ENCODE data around the gene PCSK4. TPM values are rescaled to one million over a fixed set of nuclear protein-coding genes. Genes with fewer than 3 reads are reported as not detected.
A peak's percentile ranks its signal among the peaks of the same experiment; 100 is the strongest.

PCSK4 gene
- total and polyA plus RNA-seq, 2 of the 13 experiments (the other 11 are each of a cell fraction or from before 2014, with no cell fraction given), result 2.0 to 2.7 TPM

DNA sequence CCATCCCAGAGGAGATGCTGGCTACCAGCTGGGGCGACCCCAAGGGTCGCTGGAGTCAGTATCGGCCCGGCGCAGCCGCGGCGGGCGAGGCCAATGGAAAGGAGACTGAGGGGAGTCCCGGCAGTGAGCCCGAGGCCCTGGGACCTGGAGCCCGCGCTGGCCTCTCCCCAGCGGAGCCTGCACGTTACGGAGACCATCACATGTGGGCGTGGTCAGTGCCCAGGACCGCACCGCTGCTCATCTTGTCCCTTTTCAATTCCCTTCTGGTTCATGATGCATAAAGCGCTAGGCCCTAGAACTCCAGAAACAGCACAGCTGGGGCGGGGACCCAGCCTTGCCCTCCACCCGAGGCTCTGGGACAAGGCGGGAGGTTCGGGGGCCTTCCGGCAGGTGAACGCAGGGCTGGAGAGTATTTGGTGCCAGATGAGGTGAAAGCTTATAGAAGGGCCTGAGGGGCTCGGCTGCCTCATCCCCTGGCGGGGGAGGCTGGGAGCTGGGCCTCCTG is 19.1 kb downstream of the PCSK4 start (continued):
- TF ChIP-seq, protein P1, sequence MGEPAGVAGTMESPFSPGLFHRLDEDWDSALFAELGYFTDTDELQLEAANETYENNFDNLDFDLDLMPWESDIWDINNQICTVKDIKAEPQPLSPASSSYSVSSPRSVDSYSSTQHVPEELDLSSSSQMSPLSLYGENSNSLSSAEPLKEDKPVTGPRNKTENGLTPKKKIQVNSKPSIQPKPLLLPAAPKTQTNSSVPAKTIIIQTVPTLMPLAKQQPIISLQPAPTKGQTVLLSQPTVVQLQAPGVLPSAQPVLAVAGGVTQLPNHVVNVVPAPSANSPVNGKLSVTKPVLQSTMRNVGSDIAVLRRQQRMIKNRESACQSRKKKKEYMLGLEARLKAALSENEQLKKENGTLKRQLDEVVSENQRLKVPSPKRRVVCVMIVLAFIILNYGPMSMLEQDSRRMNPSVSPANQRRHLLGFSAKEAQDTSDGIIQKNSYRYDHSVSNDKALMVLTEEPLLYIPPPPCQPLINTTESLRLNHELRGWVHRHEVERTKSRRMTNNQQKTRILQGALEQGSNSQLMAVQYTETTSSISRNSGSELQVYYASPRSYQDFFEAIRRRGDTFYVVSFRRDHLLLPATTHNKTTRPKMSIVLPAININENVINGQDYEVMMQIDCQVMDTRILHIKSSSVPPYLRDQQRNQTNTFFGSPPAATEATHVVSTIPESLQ (CRISPR knock-in tag; conservative IDR thresholded peaks at IDR 0.05), result no peak
- no peak for TF ChIP-seq ZFP36 (IDR thresholded peaks at IDR 0.05; ENCODE audit: borderline replicate concordance, low read depth, low read length, partially characterized antibody)
- 0 out of 4 replicates have a peak, but pooled peaks of 1 of the 2 experiments have one; percentile 13 for TF ChIP-seq POLR2A (IDR thresholded peaks at IDR 0.05; ENCODE audit: insufficient read depth in 1 of 2, low read depth in 2 of 2, low read length in 2 of 2)
- TF ChIP-seq, protein P2, sequence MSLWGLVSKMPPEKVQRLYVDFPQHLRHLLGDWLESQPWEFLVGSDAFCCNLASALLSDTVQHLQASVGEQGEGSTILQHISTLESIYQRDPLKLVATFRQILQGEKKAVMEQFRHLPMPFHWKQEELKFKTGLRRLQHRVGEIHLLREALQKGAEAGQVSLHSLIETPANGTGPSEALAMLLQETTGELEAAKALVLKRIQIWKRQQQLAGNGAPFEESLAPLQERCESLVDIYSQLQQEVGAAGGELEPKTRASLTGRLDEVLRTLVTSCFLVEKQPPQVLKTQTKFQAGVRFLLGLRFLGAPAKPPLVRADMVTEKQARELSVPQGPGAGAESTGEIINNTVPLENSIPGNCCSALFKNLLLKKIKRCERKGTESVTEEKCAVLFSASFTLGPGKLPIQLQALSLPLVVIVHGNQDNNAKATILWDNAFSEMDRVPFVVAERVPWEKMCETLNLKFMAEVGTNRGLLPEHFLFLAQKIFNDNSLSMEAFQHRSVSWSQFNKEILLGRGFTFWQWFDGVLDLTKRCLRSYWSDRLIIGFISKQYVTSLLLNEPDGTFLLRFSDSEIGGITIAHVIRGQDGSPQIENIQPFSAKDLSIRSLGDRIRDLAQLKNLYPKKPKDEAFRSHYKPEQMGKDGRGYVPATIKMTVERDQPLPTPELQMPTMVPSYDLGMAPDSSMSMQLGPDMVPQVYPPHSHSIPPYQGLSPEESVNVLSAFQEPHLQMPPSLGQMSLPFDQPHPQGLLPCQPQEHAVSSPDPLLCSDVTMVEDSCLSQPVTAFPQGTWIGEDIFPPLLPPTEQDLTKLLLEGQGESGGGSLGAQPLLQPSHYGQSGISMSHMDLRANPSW (CRISPR knock-in tag; IDR thresholded peaks at IDR 0.05; ENCODE audit: borderline replicate concordance), result no peak
- TF ChIP-seq JUN (CRISPR knock-in tag; IDR thresholded peaks at IDR 0.05), result no peak
- TF ChIP-seq, protein P3, sequence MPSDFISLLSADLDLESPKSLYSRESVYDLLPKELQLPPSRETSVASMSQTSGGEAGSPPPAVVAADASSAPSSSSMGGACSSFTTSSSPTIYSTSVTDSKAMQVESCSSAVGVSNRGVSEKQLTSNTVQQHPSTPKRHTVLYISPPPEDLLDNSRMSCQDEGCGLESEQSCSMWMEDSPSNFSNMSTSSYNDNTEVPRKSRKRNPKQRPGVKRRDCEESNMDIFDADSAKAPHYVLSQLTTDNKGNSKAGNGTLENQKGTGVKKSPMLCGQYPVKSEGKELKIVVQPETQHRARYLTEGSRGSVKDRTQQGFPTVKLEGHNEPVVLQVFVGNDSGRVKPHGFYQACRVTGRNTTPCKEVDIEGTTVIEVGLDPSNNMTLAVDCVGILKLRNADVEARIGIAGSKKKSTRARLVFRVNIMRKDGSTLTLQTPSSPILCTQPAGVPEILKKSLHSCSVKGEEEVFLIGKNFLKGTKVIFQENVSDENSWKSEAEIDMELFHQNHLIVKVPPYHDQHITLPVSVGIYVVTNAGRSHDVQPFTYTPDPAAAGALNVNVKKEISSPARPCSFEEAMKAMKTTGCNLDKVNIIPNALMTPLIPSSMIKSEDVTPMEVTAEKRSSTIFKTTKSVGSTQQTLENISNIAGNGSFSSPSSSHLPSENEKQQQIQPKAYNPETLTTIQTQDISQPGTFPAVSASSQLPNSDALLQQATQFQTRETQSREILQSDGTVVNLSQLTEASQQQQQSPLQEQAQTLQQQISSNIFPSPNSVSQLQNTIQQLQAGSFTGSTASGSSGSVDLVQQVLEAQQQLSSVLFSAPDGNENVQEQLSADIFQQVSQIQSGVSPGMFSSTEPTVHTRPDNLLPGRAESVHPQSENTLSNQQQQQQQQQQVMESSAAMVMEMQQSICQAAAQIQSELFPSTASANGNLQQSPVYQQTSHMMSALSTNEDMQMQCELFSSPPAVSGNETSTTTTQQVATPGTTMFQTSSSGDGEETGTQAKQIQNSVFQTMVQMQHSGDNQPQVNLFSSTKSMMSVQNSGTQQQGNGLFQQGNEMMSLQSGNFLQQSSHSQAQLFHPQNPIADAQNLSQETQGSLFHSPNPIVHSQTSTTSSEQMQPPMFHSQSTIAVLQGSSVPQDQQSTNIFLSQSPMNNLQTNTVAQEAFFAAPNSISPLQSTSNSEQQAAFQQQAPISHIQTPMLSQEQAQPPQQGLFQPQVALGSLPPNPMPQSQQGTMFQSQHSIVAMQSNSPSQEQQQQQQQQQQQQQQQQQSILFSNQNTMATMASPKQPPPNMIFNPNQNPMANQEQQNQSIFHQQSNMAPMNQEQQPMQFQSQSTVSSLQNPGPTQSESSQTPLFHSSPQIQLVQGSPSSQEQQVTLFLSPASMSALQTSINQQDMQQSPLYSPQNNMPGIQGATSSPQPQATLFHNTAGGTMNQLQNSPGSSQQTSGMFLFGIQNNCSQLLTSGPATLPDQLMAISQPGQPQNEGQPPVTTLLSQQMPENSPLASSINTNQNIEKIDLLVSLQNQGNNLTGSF (CRISPR knock-in tag; IDR thresholded peaks at IDR 0.05), result no peak
- TF ChIP-seq LCORL (IDR thresholded peaks at IDR 0.05), result no peak
- TF ChIP-seq LCORL (CRISPR knock-in tag; IDR thresholded peaks at IDR 0.05), result no peak
- no peak for TF ChIP-seq KLF11 (CRISPR knock-in tag; IDR thresholded peaks at IDR 0.05)
- TF ChIP-seq ZC3H4 (CRISPR knock-in tag; IDR thresholded peaks at IDR 0.05; ENCODE audit: borderline replicate concordance), result no peak
- no peak for TF ChIP-seq ZIK1 (CRISPR knock-in tag; IDR thresholded peaks at IDR 0.05; ENCODE audit: borderline replicate concordance, low read depth)
- TF ChIP-seq, protein P4, sequence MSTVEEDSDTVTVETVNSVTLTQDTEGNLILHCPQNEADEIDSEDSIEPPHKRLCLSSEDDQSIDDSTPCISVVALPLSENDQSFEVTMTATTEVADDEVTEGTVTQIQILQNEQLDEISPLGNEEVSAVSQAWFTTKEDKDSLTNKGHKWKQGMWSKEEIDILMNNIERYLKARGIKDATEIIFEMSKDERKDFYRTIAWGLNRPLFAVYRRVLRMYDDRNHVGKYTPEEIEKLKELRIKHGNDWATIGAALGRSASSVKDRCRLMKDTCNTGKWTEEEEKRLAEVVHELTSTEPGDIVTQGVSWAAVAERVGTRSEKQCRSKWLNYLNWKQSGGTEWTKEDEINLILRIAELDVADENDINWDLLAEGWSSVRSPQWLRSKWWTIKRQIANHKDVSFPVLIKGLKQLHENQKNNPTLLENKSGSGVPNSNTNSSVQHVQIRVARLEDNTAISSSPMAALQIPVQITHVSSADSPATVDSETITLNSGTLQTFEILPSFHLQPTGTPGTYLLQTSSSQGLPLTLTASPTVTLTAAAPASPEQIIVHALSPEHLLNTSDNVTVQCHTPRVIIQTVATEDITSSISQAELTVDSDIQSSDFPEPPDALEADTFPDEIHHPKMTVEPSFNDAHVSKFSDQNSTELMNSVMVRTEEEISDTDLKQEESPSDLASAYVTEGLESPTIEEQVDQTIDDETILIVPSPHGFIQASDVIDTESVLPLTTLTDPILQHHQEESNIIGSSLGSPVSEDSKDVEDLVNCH (CRISPR knock-in tag; IDR thresholded peaks at IDR 0.05), result no peak
- no peak for TF ChIP-seq ZNF550 (CRISPR knock-in tag; IDR thresholded peaks at IDR 0.05; ENCODE audit: borderline replicate concordance)
- no peak for TF ChIP-seq NFYC (CRISPR knock-in tag; IDR thresholded peaks at IDR 0.05)
- 0 out of 2 replicates have a peak, but pooled peaks have one; percentile 36 for TF ChIP-seq YEATS2 (CRISPR knock-in tag; IDR thresholded peaks at IDR 0.05; ENCODE audit: borderline replicate concordance)
- no peak for TF ChIP-seq HDAC1 (CRISPR knock-in tag; IDR thresholded peaks at IDR 0.05)
- no peak for TF ChIP-seq FOXJ3 (CRISPR knock-in tag; IDR thresholded peaks at IDR 0.05; ENCODE audit: borderline replicate concordance)
- no peak for TF ChIP-seq ZNF777 (CRISPR knock-in tag; IDR thresholded peaks at IDR 0.05)
- TF ChIP-seq HOXD1 (CRISPR knock-in tag; IDR thresholded peaks at IDR 0.05), result no peak

All from HepG2 (cell line).